ENCODE results near the gene RNF144A. TPM values are rescaled to one million over a fixed set of nuclear protein-coding genes. Genes with fewer than 3 reads are reported as not detected.

RNF144A gene
- total RNA-seq, 1 experiment from 2014 or later: 13.6 TPM

- Mint-ChIP-seq H3K27me3 (ENCODE audit: low read depth) (peaks cover 37% of the 10 kb centered on the region), H3K4me3 (no peak overlapping the region), H3K4me1 (no peaks in the 10 kb centered on the region), H3K36me3 (peaks cover 33% of the 10 kb centered on the region), H3K27ac (no peak overlapping the region), H3K9me3 (peaks cover 90% of the 10 kb centered on the region)
- ChIA-PET CTCF (no interaction called here), POLR2A (no interaction called here)
- no peak for DNase-seq (ENCODE audit: low spot score)
- no peak for TF ChIP-seq MXD4 (CRISPR knock-in tag; IDR thresholded peaks at IDR 0.05; ENCODE audit: borderline replicate concordance)
- no peak for TF ChIP-seq TEAD4 (CRISPR knock-in tag; IDR thresholded peaks at IDR 0.05)
- TF ChIP-seq STAT6 (CRISPR knock-in tag; conservative IDR thresholded peaks at IDR 0.05; ENCODE audit: low read depth): no peak
- TF ChIP-seq ZBTB21 (CRISPR knock-in tag; IDR thresholded peaks at IDR 0.05; ENCODE audit: borderline replicate concordance): no peak
- TF ChIP-seq ZMAT4 (CRISPR knock-in tag; IDR thresholded peaks at IDR 0.05): no peak
- no peak for TF ChIP-seq ATF1 (CRISPR knock-in tag; IDR thresholded peaks at IDR 0.05)
- no peak for TF ChIP-seq TCF7 (CRISPR knock-in tag; IDR thresholded peaks at IDR 0.05; ENCODE audit: low read depth)
- TF ChIP-seq RORB (CRISPR knock-in tag; IDR thresholded peaks at IDR 0.05): no peak
- no peak for TF ChIP-seq RELA (CRISPR knock-in tag; IDR thresholded peaks at IDR 0.05; ENCODE audit: borderline replicate concordance)
- no peak for ATAC-seq
These were observed 43.2 kb upstream of the RNF144A start for GRCh38 chr2:6874032-6874431.

DNA sequence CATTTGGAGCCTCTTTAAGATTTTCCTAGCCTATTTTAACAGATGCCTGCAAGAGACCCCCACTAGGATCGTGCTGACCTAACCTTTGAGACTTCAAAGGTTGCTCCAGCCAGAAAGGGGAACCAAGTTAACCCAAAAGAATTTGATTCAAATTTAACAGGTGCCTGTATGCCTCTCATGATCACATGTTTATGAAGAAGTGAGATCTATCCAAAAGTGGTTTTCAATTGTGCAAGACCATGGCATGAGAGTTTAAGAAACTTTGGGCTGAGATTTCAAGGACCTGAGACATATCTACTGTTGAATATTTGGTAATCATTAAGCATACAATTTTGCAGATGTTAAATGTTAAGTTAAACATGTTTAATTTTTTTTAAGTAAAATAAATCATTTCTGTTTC is 40.9 kb upstream of the RNF144A start:
- Mint-ChIP-seq H3K27me3 (ENCODE audit: low read depth) (peaks cover 32% of the 10 kb centered on the region), H3K9me3 (peaks cover 93% of the 10 kb centered on the region), H3K4me1 (no peaks in the 10 kb centered on the region), H3K4me3 (no peak overlapping the region), H3K36me3 (peaks cover 41% of the 10 kb centered on the region), H3K27ac (no peak overlapping the region)
- TF ChIP-seq TCF7 (CRISPR knock-in tag; IDR thresholded peaks at IDR 0.05; ENCODE audit: low read depth) (no peak), MXD4 (CRISPR knock-in tag; IDR thresholded peaks at IDR 0.05; ENCODE audit: borderline replicate concordance) (no peak), GABPB1 (CRISPR knock-in tag; IDR thresholded peaks at IDR 0.05) (no peak), FOXJ3 (CRISPR knock-in tag; IDR thresholded peaks at IDR 0.05; ENCODE audit: borderline replicate concordance) (no peak), SP1 (CRISPR knock-in tag; conservative IDR thresholded peaks at IDR 0.05) (no peak), ZNF423 (CRISPR knock-in tag; IDR thresholded peaks at IDR 0.05) (no peak), ZNF263 (CRISPR knock-in tag; IDR thresholded peaks at IDR 0.05; ENCODE audit: low read depth) (no peak), ZNF121 (CRISPR knock-in tag; IDR thresholded peaks at IDR 0.05) (no peak), USF1 (CRISPR knock-in tag; IDR thresholded peaks at IDR 0.05) (no peak)
- TF ChIP-seq, protein P1, sequence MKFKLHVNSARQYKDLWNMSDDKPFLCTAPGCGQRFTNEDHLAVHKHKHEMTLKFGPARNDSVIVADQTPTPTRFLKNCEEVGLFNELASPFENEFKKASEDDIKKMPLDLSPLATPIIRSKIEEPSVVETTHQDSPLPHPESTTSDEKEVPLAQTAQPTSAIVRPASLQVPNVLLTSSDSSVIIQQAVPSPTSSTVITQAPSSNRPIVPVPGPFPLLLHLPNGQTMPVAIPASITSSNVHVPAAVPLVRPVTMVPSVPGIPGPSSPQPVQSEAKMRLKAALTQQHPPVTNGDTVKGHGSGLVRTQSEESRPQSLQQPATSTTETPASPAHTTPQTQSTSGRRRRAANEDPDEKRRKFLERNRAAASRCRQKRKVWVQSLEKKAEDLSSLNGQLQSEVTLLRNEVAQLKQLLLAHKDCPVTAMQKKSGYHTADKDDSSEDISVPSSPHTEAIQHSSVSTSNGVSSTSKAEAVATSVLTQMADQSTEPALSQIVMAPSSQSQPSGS (CRISPR knock-in tag; IDR thresholded peaks at IDR 0.05; ENCODE audit: borderline replicate concordance, low read depth): no peak
- DNase-seq (ENCODE audit: low spot score) (no peak), ATAC-seq (no peak)
- ChIA-PET CTCF (no interaction called here), POLR2A (no interaction called here)

GRCh38 chr2:6877402-6878304 is 39.6 kb upstream of the RNF144A start, which contains the start of gene RSAD2:
TSS of gene RSAD2 (plus strand) at chr2:6877777. CDS start at chr2:6877801, 24 bp downstream.
- H3K27ac Mint-ChIP-seq: no peak within 1 kb of the TSS
- no peak for ATAC-seq
- H3K27me3 Mint-ChIP-seq (ENCODE audit: low read depth): peaks cover 29% of the 10 kb centered on the region
- ChIA-PET CTCF (no interaction called here), POLR2A (no interaction called here)
- peaks cover 50% of the 10 kb centered on the region for H3K36me3 Mint-ChIP-seq
- TF ChIP-seq PRRX2 (CRISPR knock-in tag; IDR thresholded peaks at IDR 0.05): no peak
- TF ChIP-seq RELA (CRISPR knock-in tag; IDR thresholded peaks at IDR 0.05; ENCODE audit: borderline replicate concordance): no peak
- no peak for TF ChIP-seq CREM (CRISPR knock-in tag; IDR thresholded peaks at IDR 0.05)
- no peak for TF ChIP-seq RORB (CRISPR knock-in tag; IDR thresholded peaks at IDR 0.05)
- TF ChIP-seq ZNF423 (CRISPR knock-in tag; IDR thresholded peaks at IDR 0.05): no peak
- peaks cover 94% of the 10 kb centered on the region for H3K9me3 Mint-ChIP-seq
- DNase-seq (ENCODE audit: low spot score): no peak
- no peaks in the 10 kb centered on the region for H3K4me1 Mint-ChIP-seq
- H3K4me3 Mint-ChIP-seq: no peak within 1 kb of the TSS
